H9 (cell line): ENCODE measurements around the gene GGT6. TPM values are rescaled to one million over a fixed set of nuclear protein-coding genes. Genes with fewer than 3 reads are reported as not detected.

Experiments used
- DNase-seq: peaks from one replicate; pipeline ENCODE4 v3.0.0-alpha.2; 2017
- H2AFZ ChIP-seq: one replicate; pipeline ENCODE4 v1.6.1; 2013; ENCODE audit warnings: mild to moderate bottlenecking, low read length, control low read depth, moderate library complexity
- H2AK5ac ChIP-seq: 2 replicates; pipeline ENCODE4 v1.6.1; 2013; ENCODE audit warnings: low read length, control low read depth, mixed read lengths; ENCODE audit not compliant: insufficient read length
- H2BK120ac ChIP-seq: one replicate; pipeline ENCODE4 v1.6.1; 2013; ENCODE audit warnings: low read depth, mild to moderate bottlenecking, low read length, control low read depth, inconsistent platforms; ENCODE audit not compliant: poor library complexity, severe bottlenecking
- H2BK12ac ChIP-seq: 2 replicates; pipeline ENCODE4 v1.6.1; 2013; ENCODE audit warnings: low read length, control low read depth, mixed read lengths, low read depth; ENCODE audit not compliant: insufficient read length
- H2BK15ac ChIP-seq: 2 replicates; pipeline ENCODE4 v1.6.1; 2013; ENCODE audit warnings: low read depth, low read length, control low read depth
- H2BK20ac ChIP-seq: one replicate; pipeline ENCODE4 v1.6.1; 2013; ENCODE audit warnings: low read depth, mild to moderate bottlenecking, low read length, control low read depth, inconsistent platforms; ENCODE audit not compliant: poor library complexity, severe bottlenecking
- H2BK5ac ChIP-seq: 2 replicates; pipeline ENCODE4 v1.6.1; 2013; ENCODE audit warnings: low read length, control low read depth, mixed read lengths; ENCODE audit not compliant: insufficient read length
- H3K14ac ChIP-seq: 2 replicates; pipeline ENCODE4 v1.6.1; 2013; ENCODE audit warnings: low read length, control low read depth; ENCODE audit not compliant: insufficient read depth
- H3K18ac ChIP-seq: 2 replicates; pipeline ENCODE4 v1.6.1; 2013; ENCODE audit warnings: low read depth, mild to moderate bottlenecking, mixed read lengths, low read length, control low read depth; ENCODE audit not compliant: insufficient read length
- H3K23ac ChIP-seq: 2 replicates; pipeline ENCODE4 v1.6.1; 2013; ENCODE audit warnings: low read length, control low read depth, mixed read lengths, low read depth; ENCODE audit not compliant: insufficient read length
- H3K23me2 ChIP-seq: 2 replicates; pipeline ENCODE4 v1.6.1; 2013; ENCODE audit warnings: low read depth, mild to moderate bottlenecking, mixed read lengths, low read length, control low read depth; ENCODE audit not compliant: insufficient read length, poor library complexity, severe bottlenecking
- H3K27ac ChIP-seq: 2 replicates; pipeline ENCODE4 v1.5.1; 2013; ENCODE audit warnings: low read length, control low read depth, mixed read lengths, low read depth; ENCODE audit not compliant: insufficient read length
- H3K27me3 ChIP-seq: 2 replicates; pipeline ENCODE4 v1.6.1; 2013; ENCODE audit warnings: low read length, control low read depth, inconsistent platforms; ENCODE audit not compliant: insufficient read depth
- H3K4ac ChIP-seq: 2 replicates; pipeline ENCODE4 v1.6.1; 2013; ENCODE audit warnings: low read depth, mild to moderate bottlenecking, control low read depth, inconsistent platforms, low read length, moderate library complexity
- H3K4me1 ChIP-seq: 2 replicates; pipeline ENCODE4 v1.6.1; 2013; ENCODE audit warnings: low read length, control low read depth, inconsistent platforms; ENCODE audit not compliant: insufficient read depth
- H3K4me2 ChIP-seq: 2 replicates; pipeline ENCODE4 v1.6.1; 2013; ENCODE audit warnings: low read length, control low read depth, mixed read lengths; ENCODE audit not compliant: insufficient read length, insufficient read depth
- H3K56ac ChIP-seq: 2 replicates; pipeline ENCODE4 v1.6.1; 2013; ENCODE audit warnings: low read depth, mild to moderate bottlenecking, mixed read lengths, low read length, control low read depth; ENCODE audit not compliant: insufficient read length
- H3K79me1 ChIP-seq: 2 replicates; pipeline ENCODE4 v1.6.1; 2013; ENCODE audit warnings: low read depth, mild to moderate bottlenecking, moderate library complexity, low read length, control low read depth, inconsistent platforms; ENCODE audit not compliant: insufficient read depth, poor library complexity, severe bottlenecking
- H3K79me2 ChIP-seq: 2 replicates; pipeline ENCODE4 v1.6.1; 2013; ENCODE audit warnings: low read length, control low read depth, inconsistent platforms; ENCODE audit not compliant: insufficient read depth
- H3K9ac ChIP-seq: 2 replicates; pipeline ENCODE4 v1.6.1; 2013; ENCODE audit warnings: low read length, control low read depth, mixed read lengths; ENCODE audit not compliant: insufficient read length; ENCODE audit errors: extremely low read depth
- H3K9me3 ChIP-seq: one replicate; pipeline ENCODE4 v1.6.1; 2013; ENCODE audit warnings: low read depth, low read length, inconsistent platforms; ENCODE audit not compliant: control insufficient read depth
- H3T11ph ChIP-seq: one replicate; pipeline ENCODE4 v1.6.1; 2013; ENCODE audit warnings: mild to moderate bottlenecking, low read length, control low read depth, inconsistent platforms
- H4K20me1 ChIP-seq: one replicate; pipeline ENCODE4 v1.6.1; 2013; ENCODE audit not compliant: control insufficient read depth, insufficient read length, insufficient read depth
- H4K5ac ChIP-seq: 2 replicates; pipeline ENCODE4 v1.6.1; 2013; ENCODE audit warnings: low read depth, mild to moderate bottlenecking, mixed read lengths, low read length, control low read depth; ENCODE audit not compliant: insufficient read length
- H4K8ac ChIP-seq: replicated peaks from 2 replicates; pipeline ENCODE4 v1.6.1; 2013; ENCODE audit warnings: low read length, control low read depth, mixed read lengths, low read depth; ENCODE audit not compliant: insufficient read length
- H4K91ac ChIP-seq: 2 replicates; pipeline ENCODE4 v1.6.1; 2013; ENCODE audit warnings: low read depth, mild to moderate bottlenecking, moderate library complexity, mixed read lengths, low read length, control low read depth; ENCODE audit not compliant: insufficient read length
- H3K27ac Mint-ChIP-seq, 3 experiments: 2 replicates in 2 of 3; 3 replicates in 1 of 3; pipeline ENCODE4 v1.8.0; 2020 to 2021; ENCODE audit warnings: mixed read lengths in 3 of 3, mild to moderate bottlenecking in 1 of 3, moderate library complexity in 1 of 3
- H3K27me3 Mint-ChIP-seq: 2 replicates; pipeline ENCODE4 v1.8.0; 2021; ENCODE audit warnings: low read depth, mild to moderate bottlenecking, moderate library complexity, mixed read lengths
- H3K36me3 Mint-ChIP-seq, 3 experiments: 2 replicates in 2 of 3; 3 replicates in 1 of 3; pipeline ENCODE4 v1.8.0; 2020 to 2021; ENCODE audit warnings: low read depth in 3 of 3, mixed read lengths in 3 of 3; ENCODE audit not compliant: insufficient read depth in 1 of 3
- H3K4me1 Mint-ChIP-seq, 2 experiments: 2 replicates each; pipeline ENCODE4 v1.8.0; 2020; ENCODE audit warnings: mixed read lengths in 2 of 2
- H3K4me3 Mint-ChIP-seq, 2 experiments: 2 replicates in 1 of 2; 3 replicates in 1 of 2; pipeline ENCODE4 v1.8.0; 2020 to 2021; ENCODE audit warnings: mild to moderate bottlenecking in 2 of 2, mixed read lengths in 2 of 2, moderate library complexity in 1 of 2
- H3K9me3 Mint-ChIP-seq, 2 experiments: 2 replicates in 1 of 2; 3 replicates in 1 of 2; pipeline ENCODE4 v1.8.0; 2020; ENCODE audit warnings: mild to moderate bottlenecking in 2 of 2, mixed read lengths in 2 of 2, moderate library complexity in 1 of 2
- WGBS: extraction: QIAGEN DNeasy Blood & Tissue Kit; methylation state at CpG from one replicate; pipeline ENCODE4 v1.1.7; 2013; ENCODE audit warnings: missing lambda C conversion rate, low lambda C conversion rate, mixed read lengths; ENCODE audit not compliant: insufficient read length; ENCODE audit errors: extremely low coverage; 5-methylcytosine and 5-hydroxymethylcytosine counted together
- total RNA-seq: library from RNA; stranded (reverse); gene quantifications from 2 replicates; pipeline ENCODE4 v1.2.1, GENCODE V29; 2021
- TF ChIP-seq, protein P1 (sequence below): fragments of 200-600 bp; sonication (generic); conservative IDR thresholded peaks from 3 replicates; pipeline ENCODE4 v1.8.0; 2021; ENCODE audit warnings: antibody characterized with exemption, mild to moderate bottlenecking

The GGT6 gene
- total RNA-seq, 1 experiment from 2014 or later: 0.17 TPM

DNA sequence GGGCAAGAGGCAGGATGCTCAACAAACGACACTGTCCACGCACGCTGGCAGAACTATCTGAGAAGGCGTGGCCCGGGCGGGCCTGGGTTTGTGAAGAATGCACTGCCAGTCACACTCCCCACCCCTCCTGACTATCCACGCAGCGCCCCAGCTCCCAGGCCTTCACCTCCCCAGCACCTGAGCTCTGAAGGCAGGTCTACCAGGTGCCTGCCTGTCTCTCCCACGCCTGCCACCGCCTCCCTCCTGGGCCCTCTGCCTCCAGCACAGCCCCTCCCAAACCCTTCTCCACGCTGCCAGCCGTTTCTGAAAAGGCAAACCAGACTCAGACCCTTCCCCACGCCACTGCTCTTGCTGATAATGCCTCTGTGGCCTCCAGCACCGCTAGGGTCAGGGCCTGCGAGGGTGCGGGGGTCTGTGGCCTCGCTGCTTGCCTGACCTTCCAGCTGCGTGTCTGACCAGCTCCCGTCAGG lies 16.8 kb downstream of the GGT6 start:
- Histone ChIP-seq H2AK5ac (no peak overlapping the region), H3T11ph (no peak overlapping the region), H3K14ac (no peak overlapping the region), H2BK20ac (no peak overlapping the region), H4K20me1 (peaks cover 2% of the 10 kb centered on the region), H2BK15ac (no peak overlapping the region), H2AFZ (no peak overlapping the region), H3K9ac (no peak overlapping the region), H3K4me1 (no peaks in the 10 kb centered on the region), H2BK5ac (no peak overlapping the region), H4K8ac (no peak overlapping the region), H3K27ac (no peak overlapping the region), H3K56ac (no peak overlapping the region), H3K79me1 (no peaks in the 10 kb centered on the region), H3K23me2 (no peaks in the 10 kb centered on the region), H3K27me3 (no peaks in the 10 kb centered on the region), H3K4ac (no peak overlapping the region), H3K23ac (no peak overlapping the region), H4K91ac (no peak overlapping the region), H4K5ac (no peak overlapping the region), H3K79me2 (no peaks in the 10 kb centered on the region), H2BK120ac (no peak overlapping the region), H3K9me3 (no peaks in the 10 kb centered on the region), H3K4me2 (no peak overlapping the region), H3K18ac (no peak overlapping the region), H2BK12ac (no peak overlapping the region)
- DNase-seq: no peak
- H3K27ac Mint-ChIP-seq: peak overlapping the region in 1 of 3 experiments; percentile 77; a peak in 2 of 7 replicates
- H3K27me3 Mint-ChIP-seq: no peaks in the 10 kb centered on the region
- peaks cover 0 to 2% of the 10 kb centered on the region in 2 experiments; a peak in 1 of 4 replicates for H3K4me1 Mint-ChIP-seq
- no peak overlapping the region; a peak in 2 of 5 replicates for H3K4me3 Mint-ChIP-seq
- no peaks in the 10 kb centered on the region for H3K9me3 Mint-ChIP-seq
- no CpG with 5 or more reads among the region's 19 CpGs for WGBS
- H3K36me3 Mint-ChIP-seq: peaks cover 33 to 83% (median 67%) of the 10 kb centered on the region in 3 experiments
- TF ChIP-seq, protein P1, sequence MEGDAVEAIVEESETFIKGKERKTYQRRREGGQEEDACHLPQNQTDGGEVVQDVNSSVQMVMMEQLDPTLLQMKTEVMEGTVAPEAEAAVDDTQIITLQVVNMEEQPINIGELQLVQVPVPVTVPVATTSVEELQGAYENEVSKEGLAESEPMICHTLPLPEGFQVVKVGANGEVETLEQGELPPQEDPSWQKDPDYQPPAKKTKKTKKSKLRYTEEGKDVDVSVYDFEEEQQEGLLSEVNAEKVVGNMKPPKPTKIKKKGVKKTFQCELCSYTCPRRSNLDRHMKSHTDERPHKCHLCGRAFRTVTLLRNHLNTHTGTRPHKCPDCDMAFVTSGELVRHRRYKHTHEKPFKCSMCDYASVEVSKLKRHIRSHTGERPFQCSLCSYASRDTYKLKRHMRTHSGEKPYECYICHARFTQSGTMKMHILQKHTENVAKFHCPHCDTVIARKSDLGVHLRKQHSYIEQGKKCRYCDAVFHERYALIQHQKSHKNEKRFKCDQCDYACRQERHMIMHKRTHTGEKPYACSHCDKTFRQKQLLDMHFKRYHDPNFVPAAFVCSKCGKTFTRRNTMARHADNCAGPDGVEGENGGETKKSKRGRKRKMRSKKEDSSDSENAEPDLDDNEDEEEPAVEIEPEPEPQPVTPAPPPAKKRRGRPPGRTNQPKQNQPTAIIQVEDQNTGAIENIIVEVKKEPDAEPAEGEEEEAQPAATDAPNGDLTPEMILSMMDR: no peak
